K562 (cell line): Measurements from ENCODE around the gene INMT. TPM values are rescaled to one million over a fixed set of nuclear protein-coding genes. Genes with fewer than 3 reads are reported as not detected.

Experiments
- ATAC-seq: fragments of 200-7000 bp; cut with Tn5 transposase; 3 replicates; pipeline ENCODE4 v1.9.1; 2020; ENCODE audit warnings: moderate library complexity
- BruUV-seq: library from RNA; stranded (reverse); fragments of 400-500 nt; replicated peaks from 2 replicates; lab custom pipeline; 2021; lab: Mats Ljungman, UMichigan
- CTCF ChIA-PET: fragments of 300-600 bp; formaldehyde crosslinking; extraction: SDS; loops from one replicate; lab custom pipeline; 2021; ENCODE audit warnings: low intra/inter-chr PET ratio; lab: Yijun Ruan, JAX
- POLR2A ChIA-PET: fragments of 300-600, 350-650 bp; sonication (Branson Sonifier 250); formaldehyde crosslinking; extraction: SDS; loops from one replicate; lab custom pipeline; 2021; ENCODE audit warnings: antibody characterized with exemption, inconsistent platforms; lab: Yijun Ruan, JAX
- DNase-seq, 4 experiments: peaks; one replicate each; pipeline versions ENCODE4 v3.0.0 to v3.0.0-alpha.2; 2011 to 2018; ENCODE audit warnings: low spot score in 3 of 4, mixed read lengths in 3 of 4; ENCODE audit errors: extremely low read depth in 1 of 4
- FAIRE-seq: peaks from 2 replicates; lab custom pipeline; 2011; peaks lifted over from hg19 to GRCh38; lab: Jason Lieb, UNC
- H2AFZ ChIP-seq: 2 replicates; pipeline ENCODE4 v1.6.0; 2011; ENCODE audit warnings: low read depth, low read length, control low read depth, inconsistent platforms
- H3K27ac ChIP-seq: fragments of 200-600 bp; 3 replicates; pipeline ENCODE4 v1.8.0; 2011; ENCODE audit warnings: low read depth, mild to moderate bottlenecking, control low read depth, inconsistent platforms, low read length, moderate library complexity, mixed read lengths; ENCODE audit errors: extremely low read depth
- H3K27me3 ChIP-seq, 2 experiments: fragments of 300-600 bp in 1 of 2; 2 replicates in 1 of 2; 3 replicates in 1 of 2; pipeline versions ENCODE4 v1.6.0 to v1.8.0; 2011; ENCODE audit warnings: inconsistent platforms in 2 of 2, low read length in 2 of 2, mild to moderate bottlenecking in 1 of 2, mixed read lengths in 1 of 2, moderate library complexity in 1 of 2; ENCODE audit not compliant: control insufficient read depth in 2 of 2, insufficient read depth in 2 of 2
- H3K36me3 ChIP-seq: fragments of 300-600 bp; 3 replicates; pipeline ENCODE4 v1.8.0; 2011; ENCODE audit warnings: mild to moderate bottlenecking, low read length, inconsistent platforms; ENCODE audit not compliant: control insufficient read depth, insufficient read depth
- H3K4me1 ChIP-seq, 2 experiments: fragments of 200-600 bp in 1 of 2; replicated peaks in 1 of 2; 2 replicates in 1 of 2; 3 replicates in 1 of 2; pipeline versions ENCODE4 v1.5.1 to v1.8.0; 2011; ENCODE audit warnings: inconsistent platforms in 2 of 2, low read length in 2 of 2, mild to moderate bottlenecking in 1 of 2, mixed read lengths in 1 of 2, moderate library complexity in 1 of 2; ENCODE audit not compliant: control insufficient read depth in 2 of 2, insufficient read depth in 2 of 2
- H3K4me2 ChIP-seq: 2 replicates; pipeline ENCODE4 v1.6.1; 2011; ENCODE audit warnings: low read length, control low read depth, inconsistent platforms, mixed read lengths; ENCODE audit not compliant: insufficient read depth
- H3K4me3 ChIP-seq: fragments of 200-600 bp; sonication (generic), shearing (Covaris generic); 2 replicates; pipeline ENCODE4 v1.5.1; 2016; ENCODE audit warnings: control low read depth, inconsistent platforms
- H3K79me2 ChIP-seq: fragments of 200-600 bp; 3 replicates; pipeline ENCODE4 v1.8.0; 2011; ENCODE audit warnings: low read length, inconsistent platforms; ENCODE audit not compliant: control insufficient read depth, insufficient read depth
- H3K9ac ChIP-seq, 2 experiments: 2 replicates each; pipeline versions ENCODE4 v1.6.0 to v1.6.1; 2011; ENCODE audit warnings: low read depth in 2 of 2, low read length in 2 of 2, control low read depth in 1 of 2, inconsistent platforms in 1 of 2, mild to moderate bottlenecking in 1 of 2, mixed read lengths in 1 of 2; ENCODE audit not compliant: insufficient read depth in 1 of 2
- H3K9me1 ChIP-seq: one replicate; pipeline ENCODE4 v1.6.0; 2011; ENCODE audit warnings: inconsistent platforms, mild to moderate bottlenecking, low read length, moderate library complexity; ENCODE audit not compliant: control insufficient read depth, insufficient read depth
- H3K9me3 ChIP-seq: replicated peaks from 2 replicates; pipeline ENCODE4 v1.5.1; 2011; ENCODE audit warnings: low read depth, low read length, inconsistent platforms; ENCODE audit not compliant: control insufficient read depth, insufficient read depth
- H4K20me1 ChIP-seq: replicated peaks from 2 replicates; pipeline ENCODE4 v1.6.1; 2011; ENCODE audit warnings: low read length, inconsistent platforms, mixed read lengths; ENCODE audit not compliant: control insufficient read depth, insufficient read depth
- ESRRA ChIP-seq: fragments of 450-650 bp; IDR thresholded peaks from 2 replicates; pipeline ENCODE4 v1.6.1; 2014; ENCODE audit warnings: low read depth, mild to moderate bottlenecking, moderate library complexity, borderline replicate concordance
- GTF2A2 ChIP-seq: IDR thresholded peaks from 2 replicates; pipeline ENCODE4 v1.6.1; 2016; ENCODE audit warnings: mild to moderate bottlenecking, missing genetic modification characterization, missing compliant biosample characterization
- WGBS: fragments of 100-300 bp; shearing (Covaris generic); methylation state at CpG from one replicate; pipeline ENCODE4 v1.1.6; 2016; ENCODE audit warnings: low coverage, mixed read lengths; ENCODE audit not compliant: insufficient coverage; ENCODE audit errors: missing lambda C conversion rate; 5-methylcytosine and 5-hydroxymethylcytosine counted together
- in situ Hi-C: fragments of 300-500 bp; cut with MboI; formaldehyde crosslinking; loops from 4 replicates; pipeline ENCODE4 v1.15.0; 2018; ENCODE audit warnings: inconsistent platforms, mixed read lengths
- intact Hi-C: fragments of 100-400 bp; cut with micrococcal nuclease; formaldehyde crosslinking; loops from 2 replicates; pipeline ENCODE4 v1.14.2; 2022
- polyA plus RNA-seq, 8 experiments: library from polyadenylated mRNA; depleted of rRNA in 4 of 8; stranded (reverse) in 5 of 8; unstranded in 3 of 8; fragments of >200 nt; fragmentation: Nextera tagmentation in 2 of 8; fragmentation: Illumina TruSeq in 1 of 8; extraction: Ambion mirVana in 2 of 8; extraction: Trizol in 1 of 8; gene quantifications; 2 replicates each; pipeline versions ENCODE4 v1.2.1 to v1.2.3, GENCODE V29; 2011 to 2014; ENCODE audit warnings: inconsistent platforms in 1 of 8, missing spikeins in 1 of 8
- total RNA-seq, 7 experiments: library from RNA; depleted of rRNA in 6 of 7; stranded (reverse); fragments of >200 nt in 6 of 7; fragmentation: Illumina TruSeq in 2 of 7; extraction: Trizol in 2 of 7; gene quantifications; 2 replicates each; pipeline versions ENCODE4 v1.2.1 to v1.2.3, GENCODE V29; 2011 to 2021; ENCODE audit warnings: low replicate concordance in 1 of 7
- TF ChIP-seq, protein P1 (sequence below), 2 experiments: fragments of 450-650 bp in 1 of 2; IDR thresholded peaks; 2 replicates each; pipeline ENCODE4 v1.6.1; 2011 to 2017; ENCODE audit warnings: low read depth in 2 of 2, antibody characterized with exemption in 1 of 2, borderline replicate concordance in 1 of 2, low read length in 1 of 2, mild to moderate bottlenecking in 1 of 2, mixed read lengths in 1 of 2; ENCODE audit not compliant: control insufficient read depth in 1 of 2

INMT gene
- total and polyA plus RNA-seq, 9 of the 15 experiments (the other 6 are each of a cell fraction or from before 2014, with no cell fraction given), result 0.04 to 0.27 TPM; not detected in 7

GRCh38 chr7:30713392-30713791 is 38.5 kb upstream of the INMT start (continued):
- TF ChIP-seq, protein P1, sequence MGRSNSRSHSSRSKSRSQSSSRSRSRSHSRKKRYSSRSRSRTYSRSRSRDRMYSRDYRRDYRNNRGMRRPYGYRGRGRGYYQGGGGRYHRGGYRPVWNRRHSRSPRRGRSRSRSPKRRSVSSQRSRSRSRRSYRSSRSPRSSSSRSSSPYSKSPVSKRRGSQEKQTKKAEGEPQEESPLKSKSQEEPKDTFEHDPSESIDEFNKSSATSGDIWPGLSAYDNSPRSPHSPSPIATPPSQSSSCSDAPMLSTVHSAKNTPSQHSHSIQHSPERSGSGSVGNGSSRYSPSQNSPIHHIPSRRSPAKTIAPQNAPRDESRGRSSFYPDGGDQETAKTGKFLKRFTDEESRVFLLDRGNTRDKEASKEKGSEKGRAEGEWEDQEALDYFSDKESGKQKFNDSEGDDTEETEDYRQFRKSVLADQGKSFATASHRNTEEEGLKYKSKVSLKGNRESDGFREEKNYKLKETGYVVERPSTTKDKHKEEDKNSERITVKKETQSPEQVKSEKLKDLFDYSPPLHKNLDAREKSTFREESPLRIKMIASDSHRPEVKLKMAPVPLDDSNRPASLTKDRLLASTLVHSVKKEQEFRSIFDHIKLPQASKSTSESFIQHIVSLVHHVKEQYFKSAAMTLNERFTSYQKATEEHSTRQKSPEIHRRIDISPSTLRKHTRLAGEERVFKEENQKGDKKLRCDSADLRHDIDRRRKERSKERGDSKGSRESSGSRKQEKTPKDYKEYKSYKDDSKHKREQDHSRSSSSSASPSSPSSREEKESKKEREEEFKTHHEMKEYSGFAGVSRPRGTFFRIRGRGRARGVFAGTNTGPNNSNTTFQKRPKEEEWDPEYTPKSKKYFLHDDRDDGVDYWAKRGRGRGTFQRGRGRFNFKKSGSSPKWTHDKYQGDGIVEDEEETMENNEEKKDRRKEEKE (IDR thresholded peaks at IDR 0.05; ENCODE audit: borderline replicate concordance in 1 of 2, control insufficient read depth in 1 of 2, low read depth in 2 of 2, low read length in 1 of 2), result no peak
- no peak for TF ChIP-seq GTF2A2 (tag)

- Histone ChIP-seq H3K79me2 (no peaks in the 10 kb centered on the region), H3K36me3 (no peaks in the 10 kb centered on the region), H3K9me1 (no peaks in the 10 kb centered on the region), H3K4me3 (no peak overlapping the region), H3K9me3 (no peaks in the 10 kb centered on the region), H3K27me3 (peaks cover 7 to 41% of the 10 kb centered on the region in 2 experiments; a peak in 3 of 5 replicates), H3K4me1 (no peaks in the 10 kb centered on the region), H4K20me1 (no peaks in the 10 kb centered on the region), H2AFZ (no peak overlapping the region), H3K9ac (no peak overlapping the region), H3K27ac (no peak overlapping the region), H3K4me2 (no peak overlapping the region)
- CTCF ChIA-PET, result no interaction called here
- DNase-seq, result no peak
- BruUV-seq, result no TSS peak
- ATAC-seq, result no peak
- FAIRE-seq, result no peak
- POLR2A ChIA-PET, result no interaction called here
- 0% methylated on average over 1 of the region's 1 CpG for WGBS
- intact Hi-C loops (no loop called here), in situ Hi-C loops (no loop called here)
- TF ChIP-seq ESRRA, result no peak
Observed at GRCh38 chr7:30714129-30714528, 37.8 kb upstream of the INMT start.
